B cell (primary cell): ENCODE data around the gene ASMTL.

Experiments used
- CTCF ChIP-seq: fragments of 200-600 bp; IDR thresholded peaks from one replicate; pipeline ENCODE4 v1.8.0; 2022; ENCODE audit warnings: antibody characterized with exemption, mild to moderate bottlenecking
- EZH2 ChIP-seq: IDR thresholded peaks from 2 replicates; pipeline ENCODE4 v1.6.1; 2012; ENCODE audit warnings: borderline replicate concordance, low read depth, mild to moderate bottlenecking, moderate library complexity, low read length; ENCODE audit not compliant: insufficient read depth, poor library complexity, severe bottlenecking

- no peak for TF ChIP-seq EZH2
- no peak for TF ChIP-seq CTCF
These were observed 39.2 kb upstream of the ASMTL start for GRCh38 chrX:1491851-1492349.
